Measurements from ENCODE around the gene LDHB.

DNA sequence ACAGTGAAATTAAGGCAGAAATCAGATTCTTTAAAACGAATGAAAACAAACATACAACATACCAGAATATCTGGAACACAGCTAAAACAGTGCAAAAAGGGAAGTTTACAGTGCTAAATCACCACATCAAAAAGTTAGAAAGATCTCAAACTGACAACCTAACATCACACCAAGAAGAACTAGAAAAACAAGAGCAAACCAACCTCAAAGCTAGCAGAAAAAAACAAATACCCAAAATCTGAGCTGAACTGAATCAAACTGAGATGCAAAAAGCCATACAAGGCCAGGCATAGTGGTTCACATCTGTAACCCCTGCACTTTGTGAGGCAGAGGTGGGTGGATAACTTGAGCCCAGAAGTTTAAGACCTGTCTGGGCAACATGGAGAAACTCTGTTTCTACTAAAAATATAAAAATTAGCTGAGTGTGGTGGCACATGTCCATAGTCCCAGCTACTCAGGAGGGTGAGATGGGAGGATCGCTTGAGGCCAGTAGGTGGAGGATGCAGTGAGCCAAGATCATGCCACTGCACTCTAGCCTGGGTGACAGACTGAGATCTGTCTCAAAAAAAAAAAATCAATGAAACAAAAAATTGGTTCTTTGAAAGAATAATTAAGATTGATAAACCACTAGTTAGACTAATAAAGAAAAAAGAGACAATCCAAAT is 33.2 kb upstream of the LDHB start:
- TF ChIP-seq, protein P1, sequence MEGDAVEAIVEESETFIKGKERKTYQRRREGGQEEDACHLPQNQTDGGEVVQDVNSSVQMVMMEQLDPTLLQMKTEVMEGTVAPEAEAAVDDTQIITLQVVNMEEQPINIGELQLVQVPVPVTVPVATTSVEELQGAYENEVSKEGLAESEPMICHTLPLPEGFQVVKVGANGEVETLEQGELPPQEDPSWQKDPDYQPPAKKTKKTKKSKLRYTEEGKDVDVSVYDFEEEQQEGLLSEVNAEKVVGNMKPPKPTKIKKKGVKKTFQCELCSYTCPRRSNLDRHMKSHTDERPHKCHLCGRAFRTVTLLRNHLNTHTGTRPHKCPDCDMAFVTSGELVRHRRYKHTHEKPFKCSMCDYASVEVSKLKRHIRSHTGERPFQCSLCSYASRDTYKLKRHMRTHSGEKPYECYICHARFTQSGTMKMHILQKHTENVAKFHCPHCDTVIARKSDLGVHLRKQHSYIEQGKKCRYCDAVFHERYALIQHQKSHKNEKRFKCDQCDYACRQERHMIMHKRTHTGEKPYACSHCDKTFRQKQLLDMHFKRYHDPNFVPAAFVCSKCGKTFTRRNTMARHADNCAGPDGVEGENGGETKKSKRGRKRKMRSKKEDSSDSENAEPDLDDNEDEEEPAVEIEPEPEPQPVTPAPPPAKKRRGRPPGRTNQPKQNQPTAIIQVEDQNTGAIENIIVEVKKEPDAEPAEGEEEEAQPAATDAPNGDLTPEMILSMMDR (IDR thresholded peaks at IDR 0.05): no peak
- TF ChIP-seq POLR2A (IDR thresholded peaks at IDR 0.05): no peak
